GM19324 (cell line): ENCODE results near the gene SAP30.

Experiments
- ATAC-seq: cut with Tn5 transposase; IDR thresholded peaks from one replicate; pipeline ENCODE4 v1.9.1; 2021; ENCODE audit warnings: mild to moderate bottlenecking, moderate library complexity; ENCODE audit not compliant: unreplicated experiment, low FRiP score

SAP30 gene

GRCh38 chr4:173370477-173371291, at the start of gene SAP30:
Gene SAP30, plus strand, starts transcription at chr4:173370954. Its CDS starts 229 bp downstream, at chr4:173371183.
- peak; percentile 80 for ATAC-seq

- ATAC-seq: no peak
Measured at GRCh38 chr4:173325007-173325736, 45.6 kb upstream of the SAP30 start.

GRCh38 chr4:173328236-173328901, 42.4 kb upstream of the SAP30 start:
- ATAC-seq: no peak

GRCh38 chr4:173330590-173330989, 40.2 kb upstream of the SAP30 start:
- ATAC-seq: no peak

- no peak for ATAC-seq
Measured at GRCh38 chr4:173332021-173332487, 38.7 kb upstream of the SAP30 start.

- ATAC-seq: no peak
Measured at GRCh38 chr4:173332963-173333657, 37.6 kb upstream of the SAP30 start.

- peak; percentile 19 for ATAC-seq
Measured at GRCh38 chr4:173333658-173334084, 37.1 kb upstream of the SAP30 start.

GRCh38 chr4:173334085-173334890, 36.5 kb upstream of the SAP30 start, which contains the start of gene HMGB2:
Gene HMGB2, minus strand, starts transcription at chr4:173334358. Its CDS starts 709 bp downstream, at chr4:173333649.
- peak; percentile 98 for ATAC-seq

- peak; percentile 37 for ATAC-seq
Measured at GRCh38 chr4:173334891-173335752, 35.6 kb upstream of the SAP30 start.

- no peak for ATAC-seq
Measured at GRCh38 chr4:173337463-173337862, 33.3 kb upstream of the SAP30 start.

GRCh38 chr4:173343832-173344397, 26.8 kb upstream of the SAP30 start:
- no peak for ATAC-seq

GRCh38 chr4:173345648-173346047, 25.1 kb upstream of the SAP30 start:
- ATAC-seq: no peak

- no peak for ATAC-seq
Measured at GRCh38 chr4:173346074-173346473, 24.7 kb upstream of the SAP30 start.

- ATAC-seq: no peak
Measured at GRCh38 chr4:173347467-173347866, 23.3 kb upstream of the SAP30 start.

- no peak for ATAC-seq
Measured at GRCh38 chr4:173357939-173358338, 12.8 kb upstream of the SAP30 start.

GRCh38 chr4:173360587-173361221, 10.1 kb upstream of the SAP30 start:
- ATAC-seq: no peak

GRCh38 chr4:173362666-173363065, 8.1 kb upstream of the SAP30 start:
- ATAC-seq: no peak
